Measurements from ENCODE around the gene RFPL3.

DNA sequence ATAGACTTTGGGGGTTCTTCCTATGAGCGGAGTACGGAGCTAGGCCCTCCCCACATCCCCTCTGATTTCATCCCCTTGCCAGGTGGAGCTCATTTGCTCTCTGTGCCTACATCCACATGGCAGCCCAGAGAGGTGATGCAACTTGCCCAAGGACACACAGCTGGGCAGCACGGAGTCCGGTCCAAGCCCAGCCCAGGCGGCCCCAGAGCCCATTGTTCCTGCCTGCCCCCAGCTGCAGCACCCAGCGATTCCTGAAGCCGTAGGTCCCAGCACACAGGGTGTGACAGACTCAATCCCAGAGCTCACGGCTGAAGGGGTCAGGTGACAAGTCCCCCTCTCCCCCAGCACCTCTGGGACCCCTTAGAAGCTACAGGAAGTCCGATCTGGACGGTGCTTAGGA is 22.2 kb upstream of the RFPL3 start:
- TF ChIP-seq, protein P1, sequence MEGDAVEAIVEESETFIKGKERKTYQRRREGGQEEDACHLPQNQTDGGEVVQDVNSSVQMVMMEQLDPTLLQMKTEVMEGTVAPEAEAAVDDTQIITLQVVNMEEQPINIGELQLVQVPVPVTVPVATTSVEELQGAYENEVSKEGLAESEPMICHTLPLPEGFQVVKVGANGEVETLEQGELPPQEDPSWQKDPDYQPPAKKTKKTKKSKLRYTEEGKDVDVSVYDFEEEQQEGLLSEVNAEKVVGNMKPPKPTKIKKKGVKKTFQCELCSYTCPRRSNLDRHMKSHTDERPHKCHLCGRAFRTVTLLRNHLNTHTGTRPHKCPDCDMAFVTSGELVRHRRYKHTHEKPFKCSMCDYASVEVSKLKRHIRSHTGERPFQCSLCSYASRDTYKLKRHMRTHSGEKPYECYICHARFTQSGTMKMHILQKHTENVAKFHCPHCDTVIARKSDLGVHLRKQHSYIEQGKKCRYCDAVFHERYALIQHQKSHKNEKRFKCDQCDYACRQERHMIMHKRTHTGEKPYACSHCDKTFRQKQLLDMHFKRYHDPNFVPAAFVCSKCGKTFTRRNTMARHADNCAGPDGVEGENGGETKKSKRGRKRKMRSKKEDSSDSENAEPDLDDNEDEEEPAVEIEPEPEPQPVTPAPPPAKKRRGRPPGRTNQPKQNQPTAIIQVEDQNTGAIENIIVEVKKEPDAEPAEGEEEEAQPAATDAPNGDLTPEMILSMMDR (IDR thresholded peaks at IDR 0.05; ENCODE audit: extremely low read depth in 1 of 2, insufficient read depth in 1 of 2, low read depth in 1 of 2, low read length in 2 of 2) = no peak
- TF ChIP-seq POLR2AphosphoS5 (IDR thresholded peaks at IDR 0.05; ENCODE audit: insufficient read depth, low read depth, low read length) (no peak), POLR2A (IDR thresholded peaks at IDR 0.05; ENCODE audit: low read depth, low read length) (no peak), EZH2 (IDR thresholded peaks at IDR 0.05; ENCODE audit: borderline replicate concordance, low read depth, low read length, severe bottlenecking) (no peak), MYC (IDR thresholded peaks at IDR 0.05; ENCODE audit: low read depth, low read length) (no peak), GATA2 (IDR thresholded peaks at IDR 0.05; ENCODE audit: insufficient read depth, insufficient read length, low read depth, low read length) (no peak), FOS (IDR thresholded peaks at IDR 0.05; ENCODE audit: borderline replicate concordance, insufficient read depth, low read length) (no peak)
- TF ChIP-seq, protein P2, sequence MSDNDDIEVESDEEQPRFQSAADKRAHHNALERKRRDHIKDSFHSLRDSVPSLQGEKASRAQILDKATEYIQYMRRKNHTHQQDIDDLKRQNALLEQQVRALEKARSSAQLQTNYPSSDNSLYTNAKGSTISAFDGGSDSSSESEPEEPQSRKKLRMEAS (IDR thresholded peaks at IDR 0.05; ENCODE audit: insufficient read depth, insufficient read length) = no peak

Measured in endothelial cell of umbilical vein (primary cell).